K562 (cell line): ENCODE measurements around the gene SNX10. TPM values are rescaled to one million over a fixed set of nuclear protein-coding genes. Genes with fewer than 3 reads are reported as not detected.
A peak's percentile ranks its signal among the peaks of the same experiment; 100 is the strongest.

Source experiments
- ATAC-seq: fragments of 200-7000 bp; cut with Tn5 transposase; 3 replicates; pipeline ENCODE4 v1.9.1; 2020; ENCODE audit warnings: moderate library complexity
- BruUV-seq: library from RNA; stranded (reverse); fragments of 400-500 nt; replicated peaks from 2 replicates; lab custom pipeline; 2021; lab: Mats Ljungman, UMichigan
- CTCF ChIA-PET: fragments of 300-600 bp; formaldehyde crosslinking; extraction: SDS; loops from one replicate; lab custom pipeline; 2021; ENCODE audit warnings: low intra/inter-chr PET ratio; lab: Yijun Ruan, JAX
- POLR2A ChIA-PET: fragments of 300-600, 350-650 bp; sonication (Branson Sonifier 250); formaldehyde crosslinking; extraction: SDS; loops from one replicate; lab custom pipeline; 2021; ENCODE audit warnings: antibody characterized with exemption, inconsistent platforms; lab: Yijun Ruan, JAX
- DNase-seq, 4 experiments: peaks; one replicate each; pipeline versions ENCODE4 v3.0.0 to v3.0.0-alpha.2; 2011 to 2018; ENCODE audit warnings: low spot score in 3 of 4, mixed read lengths in 3 of 4; ENCODE audit errors: extremely low read depth in 1 of 4
- FAIRE-seq: peaks from 2 replicates; lab custom pipeline; 2011; peaks lifted over from hg19 to GRCh38; lab: Jason Lieb, UNC
- H2AFZ ChIP-seq: 2 replicates; pipeline ENCODE4 v1.6.0; 2011; ENCODE audit warnings: low read depth, low read length, control low read depth, inconsistent platforms
- H3K27ac ChIP-seq: fragments of 200-600 bp; 3 replicates; pipeline ENCODE4 v1.8.0; 2011; ENCODE audit warnings: low read depth, mild to moderate bottlenecking, control low read depth, inconsistent platforms, low read length, moderate library complexity, mixed read lengths; ENCODE audit errors: extremely low read depth
- H3K27me3 ChIP-seq, 2 experiments: fragments of 300-600 bp in 1 of 2; 2 replicates in 1 of 2; 3 replicates in 1 of 2; pipeline versions ENCODE4 v1.6.0 to v1.8.0; 2011; ENCODE audit warnings: inconsistent platforms in 2 of 2, low read length in 2 of 2, mild to moderate bottlenecking in 1 of 2, mixed read lengths in 1 of 2, moderate library complexity in 1 of 2; ENCODE audit not compliant: control insufficient read depth in 2 of 2, insufficient read depth in 2 of 2
- H3K36me3 ChIP-seq: fragments of 300-600 bp; 3 replicates; pipeline ENCODE4 v1.8.0; 2011; ENCODE audit warnings: mild to moderate bottlenecking, low read length, inconsistent platforms; ENCODE audit not compliant: control insufficient read depth, insufficient read depth
- H3K4me1 ChIP-seq, 2 experiments: fragments of 200-600 bp in 1 of 2; replicated peaks in 1 of 2; 2 replicates in 1 of 2; 3 replicates in 1 of 2; pipeline versions ENCODE4 v1.5.1 to v1.8.0; 2011; ENCODE audit warnings: inconsistent platforms in 2 of 2, low read length in 2 of 2, mild to moderate bottlenecking in 1 of 2, mixed read lengths in 1 of 2, moderate library complexity in 1 of 2; ENCODE audit not compliant: control insufficient read depth in 2 of 2, insufficient read depth in 2 of 2
- H3K4me2 ChIP-seq: 2 replicates; pipeline ENCODE4 v1.6.1; 2011; ENCODE audit warnings: low read length, control low read depth, inconsistent platforms, mixed read lengths; ENCODE audit not compliant: insufficient read depth
- H3K4me3 ChIP-seq: fragments of 200-600 bp; sonication (generic), shearing (Covaris generic); 2 replicates; pipeline ENCODE4 v1.5.1; 2016; ENCODE audit warnings: control low read depth, inconsistent platforms
- H3K79me2 ChIP-seq: fragments of 200-600 bp; 3 replicates; pipeline ENCODE4 v1.8.0; 2011; ENCODE audit warnings: low read length, inconsistent platforms; ENCODE audit not compliant: control insufficient read depth, insufficient read depth
- H3K9ac ChIP-seq, 2 experiments: 2 replicates each; pipeline versions ENCODE4 v1.6.0 to v1.6.1; 2011; ENCODE audit warnings: low read depth in 2 of 2, low read length in 2 of 2, control low read depth in 1 of 2, inconsistent platforms in 1 of 2, mild to moderate bottlenecking in 1 of 2, mixed read lengths in 1 of 2; ENCODE audit not compliant: insufficient read depth in 1 of 2
- H3K9me1 ChIP-seq: one replicate; pipeline ENCODE4 v1.6.0; 2011; ENCODE audit warnings: inconsistent platforms, mild to moderate bottlenecking, low read length, moderate library complexity; ENCODE audit not compliant: control insufficient read depth, insufficient read depth
- H3K9me3 ChIP-seq: replicated peaks from 2 replicates; pipeline ENCODE4 v1.5.1; 2011; ENCODE audit warnings: low read depth, low read length, inconsistent platforms; ENCODE audit not compliant: control insufficient read depth, insufficient read depth
- H4K20me1 ChIP-seq: replicated peaks from 2 replicates; pipeline ENCODE4 v1.6.1; 2011; ENCODE audit warnings: low read length, inconsistent platforms, mixed read lengths; ENCODE audit not compliant: control insufficient read depth, insufficient read depth
- BMI1 ChIP-seq: fragments of 150-350 bp; IDR thresholded peaks from 2 replicates; pipeline ENCODE4 v1.6.1; 2014; ENCODE audit warnings: low read length
- HDAC1 ChIP-seq, 2 experiments: fragments of 450-650 bp; IDR thresholded peaks; 2 replicates each; pipeline ENCODE4 v1.6.1; 2016 to 2017; ENCODE audit warnings: inconsistent platforms in 1 of 2, mild to moderate bottlenecking in 1 of 2, moderate library complexity in 1 of 2
- KDM4B ChIP-seq, 2 experiments: fragments of 450-650 bp in 1 of 2; sonication (generic) in 1 of 2; IDR thresholded peaks; 2 replicates each; pipeline ENCODE4 v1.6.1; 2016 to 2017; ENCODE audit warnings: borderline replicate concordance in 2 of 2, antibody characterized with exemption in 1 of 2, low read depth in 1 of 2, mild to moderate bottlenecking in 1 of 2
- MAFF ChIP-seq: IDR thresholded peaks from 2 replicates; pipeline ENCODE4 v1.6.1; 2012; ENCODE audit warnings: low read length, improper control_type of control experiment
- ZFX ChIP-seq: sonication (generic); formaldehyde crosslinking; IDR thresholded peaks from 2 replicates; pipeline ENCODE4 v1.8.0; 2022; ENCODE audit warnings: mild to moderate bottlenecking, missing genetic modification reagents, moderate library complexity
- WGBS: fragments of 100-300 bp; shearing (Covaris generic); methylation state at CpG from one replicate; pipeline ENCODE4 v1.1.6; 2016; ENCODE audit warnings: low coverage, mixed read lengths; ENCODE audit not compliant: insufficient coverage; ENCODE audit errors: missing lambda C conversion rate; 5-methylcytosine and 5-hydroxymethylcytosine counted together
- in situ Hi-C: fragments of 300-500 bp; cut with MboI; formaldehyde crosslinking; loops from 4 replicates; pipeline ENCODE4 v1.15.0; 2018; ENCODE audit warnings: inconsistent platforms, mixed read lengths
- intact Hi-C: fragments of 100-400 bp; cut with micrococcal nuclease; formaldehyde crosslinking; loops from 2 replicates; pipeline ENCODE4 v1.14.2; 2022
- polyA plus RNA-seq, 8 experiments: library from polyadenylated mRNA; depleted of rRNA in 4 of 8; stranded (reverse) in 5 of 8; unstranded in 3 of 8; fragments of >200 nt; fragmentation: Nextera tagmentation in 2 of 8; fragmentation: Illumina TruSeq in 1 of 8; extraction: Ambion mirVana in 2 of 8; extraction: Trizol in 1 of 8; gene quantifications; 2 replicates each; pipeline versions ENCODE4 v1.2.1 to v1.2.3, GENCODE V29; 2011 to 2014; ENCODE audit warnings: inconsistent platforms in 1 of 8, missing spikeins in 1 of 8
- total RNA-seq, 7 experiments: library from RNA; depleted of rRNA in 6 of 7; stranded (reverse); fragments of >200 nt in 6 of 7; fragmentation: Illumina TruSeq in 2 of 7; extraction: Trizol in 2 of 7; gene quantifications; 2 replicates each; pipeline versions ENCODE4 v1.2.1 to v1.2.3, GENCODE V29; 2011 to 2021; ENCODE audit warnings: low replicate concordance in 1 of 7
- TF ChIP-seq, protein P1 (sequence below): fragments of 250-450 bp; sonication (Bioruptor Pico); IDR thresholded peaks from 2 replicates; pipeline ENCODE4 v1.9.0; 2021; ENCODE audit warnings: mild to moderate bottlenecking
- TF ChIP-seq, protein P2 (sequence below): fragments of 250-450 bp; sonication (Bioruptor Pico); IDR thresholded peaks from 2 replicates; pipeline ENCODE4 v1.5.0; 2021
- TF ChIP-seq, protein P3 (sequence below): fragments of 450-650 bp; IDR thresholded peaks from 2 replicates; pipeline ENCODE4 v1.6.1; 2016; ENCODE audit warnings: low read depth
- TF ChIP-seq, protein P4 (sequence below): fragments of 250-450 bp; sonication (Bioruptor Pico); IDR thresholded peaks from 2 replicates; pipeline ENCODE4 v1.5.0; 2022; ENCODE audit warnings: mild to moderate bottlenecking

SNX10 gene
- total and polyA plus RNA-seq, 9 of the 15 experiments (the other 6 are each of a cell fraction or from before 2014, with no cell fraction given): 6.9 to 16.5 (median 11.5) TPM

DNA sequence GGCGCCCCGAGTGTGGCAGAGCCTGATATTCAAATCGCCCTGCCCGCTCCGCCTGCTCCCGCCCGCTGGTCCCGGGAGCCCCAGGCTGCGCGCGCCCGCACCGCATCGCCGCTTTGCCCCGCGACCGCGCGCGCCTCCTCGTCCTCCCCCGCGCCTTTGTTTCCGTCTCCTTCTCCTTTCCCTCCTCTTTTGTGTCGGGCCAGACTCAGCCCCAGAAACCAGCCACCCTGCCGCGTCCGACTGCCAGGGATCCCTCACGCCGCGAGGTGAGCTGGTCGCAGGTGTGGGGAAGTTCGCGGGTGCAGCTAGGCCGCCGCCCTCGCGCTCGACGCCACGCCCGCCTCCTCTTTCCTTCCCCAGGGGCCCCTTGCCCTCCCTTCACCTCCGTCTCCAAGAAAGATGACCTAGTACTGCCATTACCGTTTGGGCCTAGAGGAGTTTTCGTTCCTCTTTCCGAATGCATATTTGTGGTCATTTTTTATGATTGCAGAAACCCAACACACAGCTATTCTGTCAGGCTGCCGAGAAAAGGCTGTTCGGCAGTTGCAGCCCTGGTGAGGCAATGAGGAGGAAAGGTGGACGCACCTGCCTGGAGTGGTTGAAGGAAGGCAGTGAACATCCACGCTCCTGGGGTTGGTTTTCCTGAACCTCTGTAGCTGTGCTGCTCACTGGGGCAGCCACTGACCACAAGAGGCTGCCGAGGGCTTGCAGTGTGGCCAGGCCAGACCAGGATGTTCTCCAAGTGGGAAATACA lies 107.3 kb downstream of the SNX10 start:
- ChIA-PET CTCF (no interaction called here), POLR2A (interaction anchor here (0.7 to 2.2 kb wide), 8 partner anchors 11 to 476 kb away, joined by 3 to 5 read pairs (median 3); no protein-coding TSS in a partner anchor)
- DNase-seq: peak; percentile 49 to 70 (median 54)
- Histone ChIP-seq H3K4me1 (peaks cover 17 to 18% of the 10 kb centered on the region in 2 experiments), H3K27ac (peak overlapping the region; percentile 77), H3K9me1 (no peaks in the 10 kb centered on the region), H3K27me3 (no peaks in the 10 kb centered on the region), H3K36me3 (no peaks in the 10 kb centered on the region), H3K4me3 (peak overlapping the region; percentile 54), H3K4me2 (peak overlapping the region; percentile 85), H3K9me3 (no peaks in the 10 kb centered on the region), H3K9ac (peak overlapping the region; percentile 55 to 88), H2AFZ (peak overlapping the region; percentile 98), H4K20me1 (no peaks in the 10 kb centered on the region), H3K79me2 (no peaks in the 10 kb centered on the region)
- WGBS: 2% methylated on average over 29 of the region's 52 CpGs
- intact Hi-C loops: loop anchor here (1.0 to 5.0 kb wide), 2 partner anchors 19 to 48 kb away; no protein-coding TSS in a partner anchor
- in situ Hi-C loops: loop anchor here (25.0 kb wide), 1 partner anchor 88 kb away; no protein-coding TSS in a partner anchor
- FAIRE-seq: no peak
- TSS peak; percentile 77 for BruUV-seq
- ATAC-seq: peak; percentile 77
- TF ChIP-seq, protein P1, sequence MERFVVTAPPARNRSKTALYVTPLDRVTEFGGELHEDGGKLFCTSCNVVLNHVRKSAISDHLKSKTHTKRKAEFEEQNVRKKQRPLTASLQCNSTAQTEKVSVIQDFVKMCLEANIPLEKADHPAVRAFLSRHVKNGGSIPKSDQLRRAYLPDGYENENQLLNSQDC (CRISPR knock-in tag): no peak
- TF ChIP-seq MAFF: no peak
- TF ChIP-seq, protein P2, sequence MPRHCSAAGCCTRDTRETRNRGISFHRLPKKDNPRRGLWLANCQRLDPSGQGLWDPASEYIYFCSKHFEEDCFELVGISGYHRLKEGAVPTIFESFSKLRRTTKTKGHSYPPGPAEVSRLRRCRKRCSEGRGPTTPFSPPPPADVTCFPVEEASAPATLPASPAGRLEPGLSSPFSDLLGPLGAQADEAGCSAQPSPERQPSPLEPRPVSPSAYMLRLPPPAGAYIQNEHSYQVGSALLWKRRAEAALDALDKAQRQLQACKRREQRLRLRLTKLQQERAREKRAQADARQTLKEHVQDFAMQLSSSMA (CRISPR knock-in tag): no peak
- TF ChIP-seq, protein P3, sequence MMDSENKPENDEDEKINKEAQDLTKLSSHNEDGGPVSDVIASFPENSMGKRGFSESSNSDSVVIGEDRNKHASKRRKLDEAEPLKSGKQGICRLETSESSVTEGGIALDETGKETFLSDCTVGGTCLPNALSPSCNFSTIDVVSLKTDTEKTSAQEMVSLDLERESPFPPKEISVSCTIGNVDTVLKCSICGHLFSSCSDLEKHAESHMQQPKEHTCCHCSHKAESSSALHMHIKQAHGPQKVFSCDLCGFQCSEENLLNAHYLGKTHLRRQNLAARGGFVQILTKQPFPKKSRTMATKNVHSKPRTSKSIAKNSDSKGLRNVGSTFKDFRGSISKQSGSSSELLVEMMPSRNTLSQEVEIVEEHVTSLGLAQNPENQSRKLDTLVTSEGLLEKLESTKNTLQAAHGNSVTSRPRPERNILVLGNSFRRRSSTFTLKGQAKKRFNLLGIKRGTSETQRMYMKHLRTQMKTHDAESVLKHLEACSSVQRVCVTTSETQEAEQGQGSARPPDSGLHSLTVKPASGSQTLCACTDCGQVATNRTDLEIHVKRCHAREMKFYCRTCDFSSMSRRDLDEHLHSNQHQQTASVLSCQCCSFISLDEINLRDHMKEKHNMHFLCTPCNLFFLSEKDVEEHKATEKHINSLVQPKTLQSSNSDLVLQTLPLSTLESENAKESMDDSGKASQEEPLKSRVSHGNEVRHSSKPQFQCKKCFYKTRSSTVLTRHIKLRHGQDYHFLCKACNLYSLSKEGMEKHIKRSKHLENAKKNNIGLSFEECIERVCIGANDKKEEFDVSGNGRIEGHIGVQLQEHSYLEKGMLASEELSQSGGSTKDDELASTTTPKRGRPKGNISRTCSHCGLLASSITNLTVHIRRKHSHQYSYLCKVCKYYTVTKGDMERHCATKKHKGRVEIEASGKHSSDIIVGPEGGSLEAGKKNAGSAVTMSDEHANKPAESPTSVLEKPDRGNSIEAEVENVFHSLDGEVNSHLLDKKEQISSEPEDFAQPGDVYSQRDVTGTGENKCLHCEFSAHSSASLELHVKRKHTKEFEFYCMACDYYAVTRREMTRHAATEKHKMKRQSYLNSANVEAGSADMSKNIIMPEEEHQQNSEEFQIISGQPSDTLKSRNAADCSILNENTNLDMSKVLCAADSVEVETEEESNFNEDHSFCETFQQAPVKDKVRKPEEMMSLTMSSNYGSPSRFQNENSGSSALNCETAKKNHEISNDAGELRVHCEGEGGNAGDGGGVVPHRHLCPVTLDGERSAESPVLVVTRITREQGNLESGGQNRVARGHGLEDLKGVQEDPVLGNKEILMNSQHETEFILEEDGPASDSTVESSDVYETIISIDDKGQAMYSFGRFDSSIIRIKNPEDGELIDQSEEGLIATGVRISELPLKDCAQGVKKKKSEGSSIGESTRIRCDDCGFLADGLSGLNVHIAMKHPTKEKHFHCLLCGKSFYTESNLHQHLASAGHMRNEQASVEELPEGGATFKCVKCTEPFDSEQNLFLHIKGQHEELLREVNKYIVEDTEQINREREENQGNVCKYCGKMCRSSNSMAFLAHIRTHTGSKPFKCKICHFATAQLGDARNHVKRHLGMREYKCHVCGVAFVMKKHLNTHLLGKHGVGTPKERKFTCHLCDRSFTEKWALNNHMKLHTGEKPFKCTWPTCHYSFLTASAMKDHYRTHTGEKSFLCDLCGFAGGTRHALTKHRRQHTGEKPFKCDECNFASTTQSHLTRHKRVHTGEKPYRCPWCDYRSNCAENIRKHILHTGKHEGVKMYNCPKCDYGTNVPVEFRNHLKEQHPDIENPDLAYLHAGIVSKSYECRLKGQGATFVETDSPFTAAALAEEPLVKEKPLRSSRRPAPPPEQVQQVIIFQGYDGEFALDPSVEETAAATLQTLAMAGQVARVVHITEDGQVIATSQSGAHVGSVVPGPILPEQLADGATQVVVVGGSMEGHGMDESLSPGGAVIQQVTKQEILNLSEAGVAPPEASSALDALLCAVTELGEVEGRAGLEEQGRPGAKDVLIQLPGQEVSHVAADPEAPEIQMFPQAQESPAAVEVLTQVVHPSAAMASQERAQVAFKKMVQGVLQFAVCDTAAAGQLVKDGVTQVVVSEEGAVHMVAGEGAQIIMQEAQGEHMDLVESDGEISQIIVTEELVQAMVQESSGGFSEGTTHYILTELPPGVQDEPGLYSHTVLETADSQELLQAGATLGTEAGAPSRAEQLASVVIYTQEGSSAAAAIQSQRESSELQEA: no peak
- no peak for TF ChIP-seq BMI1
- TF ChIP-seq, protein P4, sequence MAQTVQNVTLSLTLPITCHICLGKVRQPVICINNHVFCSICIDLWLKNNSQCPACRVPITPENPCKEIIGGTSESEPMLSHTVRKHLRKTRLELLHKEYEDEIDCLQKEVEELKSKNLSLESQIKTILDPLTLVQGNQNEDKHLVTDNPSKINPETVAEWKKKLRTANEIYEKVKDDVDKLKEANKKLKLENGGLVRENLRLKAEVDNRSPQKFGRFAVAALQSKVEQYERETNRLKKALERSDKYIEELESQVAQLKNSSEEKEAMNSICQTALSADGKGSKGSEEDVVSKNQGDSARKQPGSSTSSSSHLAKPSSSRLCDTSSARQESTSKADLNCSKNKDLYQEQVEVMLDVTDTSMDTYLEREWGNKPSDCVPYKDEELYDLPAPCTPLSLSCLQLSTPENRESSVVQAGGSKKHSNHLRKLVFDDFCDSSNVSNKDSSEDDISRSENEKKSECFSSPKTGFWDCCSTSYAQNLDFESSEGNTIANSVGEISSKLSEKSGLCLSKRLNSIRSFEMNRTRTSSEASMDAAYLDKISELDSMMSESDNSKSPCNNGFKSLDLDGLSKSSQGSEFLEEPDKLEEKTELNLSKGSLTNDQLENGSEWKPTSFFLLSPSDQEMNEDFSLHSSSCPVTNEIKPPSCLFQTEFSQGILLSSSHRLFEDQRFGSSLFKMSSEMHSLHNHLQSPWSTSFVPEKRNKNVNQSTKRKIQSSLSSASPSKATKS (CRISPR knock-in tag): no peak
- TF ChIP-seq ZFX (CRISPR knock-in tag): peak; percentile 94
- TF ChIP-seq KDM4B (IDR thresholded peaks at IDR 0.05; ENCODE audit: borderline replicate concordance in 2 of 2, low read depth in 1 of 2): no peak
- peak in 1 of 2 experiments; percentile 57; a peak in 2 of 4 replicates for TF ChIP-seq HDAC1 (IDR thresholded peaks at IDR 0.05)
